Ureter (tissue), 1 donor: Measurements from ENCODE around the gene TMEM187. TPM values are rescaled to one million over a fixed set of nuclear protein-coding genes. Genes with fewer than 3 reads are reported as not detected.

Source experiments
- DNase-seq: peaks from one replicate; pipeline ENCODE4 v3.0.0-alpha.2; 2020; ENCODE audit warnings: low spot score
- total RNA-seq: library from RNA; stranded (reverse); gene quantifications from one replicate; pipeline ENCODE4 v1.2.4, GENCODE V29; 2023
- donor health status: DM: yes; HTN: yes; CAD: no.

TMEM187 gene
- total RNA-seq, 1 donor from 2014 or later: 12.8 TPM

DNA sequence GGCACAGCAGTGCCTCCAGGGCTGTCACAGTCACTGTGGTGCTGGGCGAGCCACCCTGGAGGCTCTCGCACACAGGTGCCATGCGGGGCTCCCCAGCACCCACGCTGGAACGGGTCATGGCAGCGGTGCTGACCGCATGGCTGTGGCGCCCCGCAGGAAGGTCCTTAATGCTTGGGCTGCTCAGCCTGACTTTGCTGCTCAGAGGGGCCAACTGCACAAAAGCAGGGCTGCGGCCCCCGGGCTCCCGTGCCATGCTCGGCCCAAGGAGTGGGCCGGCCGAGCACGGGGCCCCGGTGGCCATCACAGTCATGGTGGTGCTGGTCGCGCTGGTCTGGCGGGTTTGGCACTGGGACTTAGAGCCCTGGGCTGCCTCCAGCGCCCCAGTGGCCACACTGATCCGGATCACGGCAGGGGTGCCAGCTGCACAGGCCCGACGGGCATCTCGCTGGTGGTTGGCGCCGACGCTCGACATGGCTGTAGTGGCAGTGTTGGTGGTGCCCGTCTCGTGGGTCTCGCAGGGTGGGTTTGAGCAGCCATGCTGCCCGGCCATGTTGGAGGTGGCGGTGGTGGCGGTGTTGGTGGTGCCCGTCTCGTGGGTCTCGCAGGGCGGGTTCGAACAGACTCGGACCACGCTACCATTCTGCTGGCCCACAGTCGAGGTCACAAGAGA lies 17.9 kb upstream of the TMEM187 start:
- DNase-seq: no peak

DNA sequence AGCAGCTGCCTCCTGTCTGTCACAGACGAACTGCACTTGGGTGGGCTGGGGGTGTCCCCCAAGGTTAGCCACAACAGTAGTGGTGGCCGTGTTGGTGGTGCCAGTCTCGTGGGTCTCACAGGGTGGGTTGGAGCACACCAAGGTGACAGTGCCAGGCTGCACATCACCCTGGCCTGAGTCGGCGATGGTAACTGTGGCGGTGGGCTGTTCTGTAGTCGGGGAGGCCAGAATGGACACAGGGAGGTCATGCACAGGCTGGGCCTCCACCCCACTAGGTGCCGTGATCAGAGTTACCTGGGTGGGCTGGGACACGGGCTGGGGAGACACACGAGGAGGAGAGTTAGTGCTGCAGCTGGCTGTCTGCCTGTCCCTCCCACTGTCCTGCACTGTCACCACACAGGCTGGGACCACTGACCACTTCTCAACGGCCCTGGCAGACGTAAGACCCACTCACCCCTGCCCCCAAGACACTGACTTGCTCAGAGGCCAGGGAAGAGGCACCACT lies 17.3 kb upstream of the TMEM187 start:
- DNase-seq: no peak

DNA sequence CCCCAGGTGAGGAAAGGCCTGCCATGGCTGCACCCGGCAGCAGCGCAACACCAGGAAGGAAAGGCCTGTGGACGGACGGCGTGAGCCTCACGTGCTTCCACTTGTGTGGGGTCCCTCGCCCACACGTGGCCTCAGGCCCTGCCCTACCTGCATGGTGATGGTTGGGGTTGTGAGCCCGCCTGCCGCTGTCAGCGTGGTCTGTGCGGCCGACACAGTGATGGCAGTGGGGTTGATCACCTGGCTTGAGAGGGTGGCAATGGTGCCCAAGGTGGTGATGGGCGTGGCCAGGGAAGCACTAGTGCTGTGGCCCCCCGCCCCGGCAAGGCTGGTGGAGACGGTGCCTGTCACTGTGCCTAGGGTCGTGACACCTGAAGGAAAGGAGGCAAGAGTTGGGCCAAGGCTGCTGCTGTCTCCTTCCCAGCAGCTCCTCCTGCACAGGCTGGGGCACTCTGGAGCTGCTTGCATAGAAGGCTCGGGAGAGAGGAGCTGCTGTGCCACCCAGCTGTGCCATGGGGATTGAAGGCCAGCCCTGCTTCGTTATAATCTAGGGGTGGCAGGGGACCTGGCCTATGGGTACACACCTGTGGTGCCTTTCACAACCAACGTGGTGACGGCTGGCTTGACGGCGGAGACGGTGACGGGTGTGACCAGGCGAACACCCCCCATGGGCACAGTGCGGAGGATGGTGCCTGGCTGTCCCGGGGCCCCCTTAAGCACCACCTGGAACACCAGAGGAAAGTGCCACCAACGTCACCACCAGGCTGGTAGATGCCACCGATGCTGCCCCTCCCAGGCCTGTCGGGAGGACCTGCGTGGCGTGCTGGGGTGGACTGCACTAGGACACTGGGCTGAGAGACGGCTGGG lies 16.3 kb upstream of the TMEM187 start:
- DNase-seq: no peak

DNA sequence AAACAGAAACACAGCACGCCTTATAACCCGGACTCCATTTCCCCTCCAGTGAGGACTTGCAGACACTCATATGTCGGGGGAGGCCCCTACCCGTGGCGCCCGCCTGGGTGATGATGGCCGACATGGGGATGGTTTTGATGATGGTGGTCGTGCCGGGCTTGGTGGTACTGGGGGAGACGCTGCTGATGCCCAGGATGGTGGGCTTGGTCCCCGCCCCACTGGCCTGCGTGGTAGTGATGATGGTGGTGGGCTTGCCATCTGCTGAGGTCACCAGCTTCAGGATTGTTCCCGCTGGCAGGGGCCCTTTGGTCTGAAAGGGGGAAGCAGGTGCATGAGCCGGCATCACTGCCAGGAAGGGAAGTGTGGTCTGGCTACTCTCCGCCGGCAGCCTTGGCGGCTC lies 15.3 kb upstream of the TMEM187 start:
- no peak for DNase-seq

DNA sequence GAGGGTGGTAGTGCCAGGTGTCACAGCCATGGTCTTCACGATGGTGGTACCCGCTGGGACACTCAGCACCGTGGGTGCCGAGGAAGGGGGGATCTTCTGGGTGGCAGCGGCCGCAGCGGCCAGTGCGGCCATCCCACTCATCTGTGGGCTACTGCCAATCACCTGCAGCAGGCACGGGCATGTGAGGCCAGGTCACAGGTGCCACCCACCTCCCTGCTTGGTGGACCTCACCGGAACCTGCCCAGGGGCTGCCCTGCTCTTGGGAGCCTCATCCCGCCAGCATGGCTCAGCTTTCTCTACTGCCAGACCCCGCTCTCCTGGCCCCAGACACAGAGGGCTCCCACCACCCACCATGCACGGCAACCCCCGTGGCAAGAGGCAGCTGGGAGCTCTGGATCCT lies 13.9 kb upstream of the TMEM187 start:
- no peak for DNase-seq

DNA sequence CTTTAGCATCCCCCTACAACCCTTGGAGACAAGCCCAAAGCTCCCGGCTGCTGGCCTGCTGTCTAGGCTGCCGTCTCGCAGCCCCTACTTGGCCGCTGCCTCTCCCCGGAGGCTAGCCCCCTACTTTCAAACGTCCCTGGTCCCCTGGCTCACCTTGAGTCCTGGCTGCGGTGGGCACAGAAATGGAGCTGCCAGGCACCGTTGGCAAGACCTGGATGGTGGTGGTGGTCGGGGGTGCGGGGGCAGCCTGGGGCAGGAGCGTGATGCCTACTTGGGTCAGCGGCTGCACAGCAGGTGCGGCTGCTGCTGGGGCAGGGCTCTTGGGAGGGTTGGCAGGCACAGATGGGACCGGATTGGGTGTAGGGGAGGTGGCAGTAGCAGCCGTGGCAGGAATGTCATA lies 12.9 kb upstream of the TMEM187 start:
- DNase-seq: no peak

DNA sequence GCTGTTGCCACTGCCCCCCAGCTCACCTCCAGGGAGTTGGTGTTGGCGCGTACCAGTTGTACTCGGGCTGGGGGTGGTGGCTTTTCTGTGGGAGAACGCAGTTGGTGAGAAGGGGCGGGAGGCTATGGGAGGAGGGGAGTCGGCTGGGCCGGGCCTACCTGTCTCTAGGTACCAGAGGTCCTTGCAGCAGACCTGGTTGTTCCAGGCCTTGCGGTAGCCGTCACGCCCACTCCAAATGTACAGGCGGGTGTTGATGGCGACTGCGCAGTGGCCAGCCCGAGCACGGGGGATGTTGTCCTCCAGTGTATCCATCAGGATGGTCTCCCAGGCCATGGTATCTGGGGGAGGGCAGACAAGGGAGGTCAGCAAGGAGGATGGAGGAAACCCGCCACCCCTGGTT lies 12.5 kb upstream of the TMEM187 start:
- no peak for DNase-seq

DNA sequence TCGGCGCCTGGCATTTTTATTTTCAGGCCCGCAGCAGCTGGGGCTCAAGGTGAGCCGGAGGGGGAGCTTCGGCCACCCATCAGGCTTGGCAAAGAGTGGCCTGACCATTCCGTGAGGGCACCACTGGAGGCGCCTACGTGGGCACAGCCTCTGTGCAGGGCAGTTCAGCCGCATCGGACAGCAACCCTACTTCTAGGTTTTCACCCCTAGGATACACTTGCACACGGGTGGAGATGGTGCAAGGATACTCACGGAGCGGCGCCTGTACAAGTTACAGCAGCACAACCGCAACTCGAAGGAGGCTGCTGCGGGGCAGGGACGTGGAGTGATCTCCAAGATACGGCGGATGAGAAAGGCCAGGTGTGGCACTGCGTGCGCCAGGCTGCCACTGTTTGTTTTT lies 11.8 kb upstream of the TMEM187 start:
- DNase-seq: no peak

DNA sequence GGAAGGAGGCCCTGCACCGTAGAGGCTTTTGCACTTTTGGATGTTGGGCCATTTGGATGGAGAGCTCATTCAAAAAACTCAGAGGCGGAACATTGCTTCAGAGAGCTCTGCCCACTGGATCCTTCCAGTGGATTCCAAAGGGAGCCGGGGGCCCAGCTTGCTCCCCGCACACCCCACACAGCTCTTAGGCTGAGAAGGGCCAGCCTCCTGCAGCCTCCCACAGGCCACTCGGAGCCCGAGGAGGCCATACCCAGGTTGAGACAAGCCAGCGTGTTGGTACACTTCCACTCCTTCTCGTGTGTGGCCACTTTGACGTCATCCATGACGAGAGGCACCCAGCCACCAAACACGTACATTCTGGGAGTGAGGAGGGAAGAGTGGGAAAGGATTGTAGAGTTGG lies 11.3 kb upstream of the TMEM187 start:
- no peak for DNase-seq

DNA sequence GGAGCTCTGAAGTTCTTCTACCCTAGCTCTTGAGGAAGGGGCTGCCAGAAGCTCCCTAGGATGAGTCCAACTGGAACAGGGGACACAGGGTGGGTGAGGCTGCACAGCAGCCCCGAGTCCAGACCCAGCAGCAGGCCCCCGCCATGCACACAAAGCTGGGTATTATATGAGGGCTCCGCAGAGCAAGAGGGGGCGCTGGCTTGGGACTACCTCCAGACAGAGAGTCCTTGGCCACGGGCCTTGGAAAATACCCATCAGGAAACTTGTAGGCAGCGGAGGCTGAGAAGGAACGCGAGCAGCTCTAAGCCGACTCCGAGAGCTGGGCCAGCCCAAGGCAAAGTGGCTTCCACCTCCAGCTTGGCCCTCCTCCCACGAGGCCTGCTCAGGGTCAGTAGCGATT lies 9.0 kb upstream of the TMEM187 start:
- no peak for DNase-seq

DNA sequence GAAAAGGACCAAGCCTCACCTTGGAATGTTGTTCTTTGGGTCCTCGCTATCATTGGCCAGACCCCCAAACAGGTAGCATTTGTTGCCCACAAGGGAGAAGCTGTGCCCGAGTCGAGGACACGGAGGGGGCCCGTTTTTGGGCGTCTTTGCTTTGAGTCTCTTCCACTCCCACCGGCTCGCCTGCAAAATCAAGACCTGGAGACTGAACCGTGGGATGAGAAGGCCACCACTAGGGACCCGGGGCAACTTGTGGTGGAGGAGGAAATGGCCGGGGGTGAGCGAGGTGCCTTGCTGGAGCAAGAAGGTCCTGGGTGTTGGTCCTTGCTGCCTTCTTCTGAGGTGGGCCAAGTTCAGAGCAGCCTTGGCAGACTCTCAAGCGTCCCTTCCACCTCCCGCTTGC lies 8.4 kb upstream of the TMEM187 start:
- no peak for DNase-seq

DNA sequence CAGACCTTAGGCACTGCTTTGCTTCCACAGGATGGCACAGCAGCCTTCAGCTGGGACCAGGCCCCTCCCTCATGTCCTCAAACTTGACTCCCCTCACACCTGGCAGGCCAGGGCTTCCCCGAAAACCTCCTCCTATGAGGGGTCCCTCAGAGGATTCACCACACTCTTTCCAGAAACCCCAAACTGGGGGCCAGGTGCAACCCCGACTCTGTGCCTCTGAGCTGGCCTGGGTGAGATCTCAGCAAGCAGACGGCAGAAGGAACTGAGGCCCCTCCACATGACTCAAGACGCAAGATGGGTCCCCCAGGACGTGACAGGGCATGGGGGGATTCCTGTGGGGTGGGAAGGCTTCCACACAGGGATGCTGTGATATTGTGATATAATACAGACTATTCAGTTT lies 7.1 kb upstream of the TMEM187 start:
- DNase-seq: no peak

DNA sequence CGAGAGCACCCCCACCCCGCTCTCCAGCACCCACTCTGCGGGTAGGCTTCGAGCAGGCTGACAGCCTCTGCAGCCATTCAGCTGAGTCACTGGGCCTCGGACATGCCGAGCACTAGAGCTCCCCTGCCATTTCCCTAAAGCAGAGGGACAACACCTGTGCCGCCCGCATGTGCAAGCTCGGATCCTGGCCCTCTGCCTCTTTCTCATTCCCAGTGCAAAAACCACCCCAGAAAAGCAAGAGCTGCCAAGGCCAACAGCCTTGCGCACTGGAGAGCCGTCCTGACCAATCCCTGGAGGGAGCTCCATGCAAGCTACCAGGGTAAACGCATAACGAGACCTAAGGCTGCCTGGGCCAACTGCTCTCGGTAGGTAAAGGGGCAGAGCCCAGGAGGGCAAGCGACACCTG lies 6.3 kb upstream of the TMEM187 start:
- DNase-seq: no peak

DNA sequence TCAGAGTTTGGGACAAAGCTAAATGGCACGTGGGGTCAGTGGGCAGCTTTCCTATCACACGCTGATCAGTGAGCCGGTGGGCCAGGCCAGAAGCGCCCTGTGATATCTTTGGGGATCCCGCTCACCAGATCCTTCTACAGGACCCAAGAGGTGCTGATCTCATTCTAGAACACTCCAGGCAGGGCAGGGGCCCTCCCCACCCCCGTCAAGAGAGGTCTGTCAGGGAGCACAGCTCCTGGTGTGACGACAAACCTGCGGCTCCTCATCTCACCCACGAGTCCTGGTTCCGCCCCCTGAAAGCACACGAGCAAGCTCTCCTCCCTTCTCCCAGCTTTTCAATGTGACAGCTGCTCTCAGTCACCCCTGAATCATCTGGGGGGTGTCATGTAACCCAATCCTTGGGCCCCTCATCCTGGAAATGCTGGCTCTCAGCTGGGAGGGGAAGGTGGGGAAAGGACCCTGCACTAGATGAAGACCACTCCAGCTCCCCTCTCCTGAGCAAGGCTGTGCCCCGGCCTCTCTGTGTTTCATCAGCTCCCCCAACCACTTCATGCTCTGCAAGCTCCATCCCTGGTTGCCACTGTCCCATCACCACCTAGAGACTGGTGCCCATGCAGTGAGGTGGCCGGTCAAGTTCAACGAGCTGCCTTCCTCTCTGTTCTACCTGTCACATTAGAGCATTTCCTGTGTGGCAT lies 5.6 kb upstream of the TMEM187 start:
- no peak for DNase-seq

DNA sequence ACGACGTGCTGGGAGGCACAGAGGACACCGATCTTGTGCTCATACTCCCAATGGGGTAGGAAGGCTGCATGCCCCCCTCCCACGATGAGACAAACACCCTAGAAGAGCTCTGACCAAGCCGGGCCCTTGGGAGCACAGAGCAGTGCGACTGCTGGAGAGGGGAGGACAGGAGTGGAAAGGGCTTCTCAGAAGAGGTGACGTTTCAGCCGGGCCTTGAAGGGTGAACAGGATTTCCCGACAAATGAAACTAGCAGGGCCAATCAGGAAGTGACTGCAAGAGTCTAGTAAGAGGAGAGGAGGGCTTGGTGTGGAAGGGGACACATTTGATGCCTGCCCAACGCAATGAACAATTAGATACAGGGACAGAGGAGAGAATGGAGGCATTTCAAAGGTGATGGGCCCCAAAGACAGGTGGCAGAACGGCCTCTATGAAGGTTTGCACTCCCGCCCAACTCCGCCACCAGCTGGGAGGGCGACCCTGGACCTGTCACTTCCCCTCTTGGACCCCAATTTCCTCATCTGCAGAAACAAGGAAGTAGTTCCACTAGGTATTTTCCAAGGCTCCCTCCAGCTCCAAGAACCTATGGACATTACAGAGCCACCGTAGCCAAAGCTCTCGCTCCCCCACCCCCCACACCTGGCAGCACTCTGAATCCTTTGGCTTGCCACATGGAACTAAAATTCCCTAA lies 4.9 kb upstream of the TMEM187 start:
- no peak for DNase-seq

DNA sequence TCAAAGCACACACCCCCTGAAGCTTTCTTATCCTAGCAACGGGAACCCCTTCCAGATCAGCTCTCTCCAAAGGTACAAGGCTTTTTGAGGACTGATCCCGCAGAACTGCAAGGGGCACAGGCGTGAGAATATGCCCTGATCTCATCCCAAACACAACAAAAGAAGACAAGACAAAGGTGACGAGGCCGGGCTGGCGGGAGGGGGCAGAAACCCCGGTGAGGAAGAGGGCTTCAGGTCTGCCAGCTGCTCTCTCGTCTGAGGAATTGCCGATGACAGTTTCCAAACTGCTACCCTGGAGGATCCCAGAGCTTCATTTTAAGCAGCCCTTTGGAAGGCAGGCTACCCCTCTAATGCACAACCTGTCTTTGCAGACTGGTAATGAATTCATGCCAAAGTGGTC lies 4.3 kb upstream of the TMEM187 start:
- DNase-seq: no peak

DNA sequence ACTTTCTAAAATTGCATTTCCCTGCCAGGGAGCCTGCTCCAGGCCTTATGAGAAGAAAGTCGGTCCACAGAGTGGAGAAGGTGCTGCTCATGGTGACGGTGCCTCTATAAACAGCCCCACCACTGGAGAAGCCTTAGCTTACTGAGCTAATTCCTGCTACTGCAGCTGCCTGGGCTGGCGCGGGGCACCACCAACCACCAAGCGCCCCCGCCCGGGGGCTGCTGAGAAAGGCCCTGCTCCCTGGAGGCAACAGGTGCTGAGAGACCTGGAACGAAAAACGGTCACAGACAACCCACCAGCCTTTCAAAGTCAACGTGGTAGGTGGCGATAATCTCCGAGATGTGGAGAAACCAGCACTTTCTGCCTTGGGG lies 3.8 kb upstream of the TMEM187 start:
- DNase-seq: no peak

DNA sequence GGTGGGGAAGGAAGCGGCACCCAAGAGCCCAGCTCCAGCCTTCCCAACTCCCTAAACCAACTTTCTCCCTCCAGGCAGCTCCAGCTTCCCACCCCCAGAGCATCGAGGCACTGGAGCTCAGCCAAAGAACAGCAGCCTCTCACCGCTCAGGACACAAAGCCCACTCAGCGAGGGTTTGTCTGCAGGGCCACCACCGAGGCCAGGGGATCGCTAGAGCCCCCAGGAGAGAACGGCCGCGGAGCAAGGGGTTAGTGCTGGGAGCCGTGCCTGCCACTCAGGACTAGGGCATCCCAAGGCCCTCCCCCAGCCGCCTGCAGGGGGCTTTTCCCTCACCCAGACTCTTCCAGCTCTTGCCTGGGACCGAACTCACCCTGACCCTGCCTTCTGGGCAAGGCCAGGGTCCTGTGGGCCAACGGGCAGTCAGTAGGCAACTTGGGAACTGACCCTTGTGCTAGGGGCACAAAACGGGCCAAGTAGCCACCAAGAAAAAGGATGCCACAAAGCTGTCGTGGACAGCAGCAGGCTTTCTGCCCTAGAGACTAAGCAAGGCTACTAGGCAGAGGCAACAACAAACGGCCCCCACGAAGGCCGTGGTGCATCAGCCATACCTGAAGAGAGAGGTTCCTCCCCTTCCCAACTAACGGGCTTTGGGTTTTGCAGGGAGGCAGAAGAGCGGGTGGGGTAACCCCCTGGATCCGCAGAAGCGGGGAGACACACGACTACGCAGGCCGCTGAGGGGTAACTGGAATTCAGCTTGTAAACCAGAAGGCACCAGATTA lies 3.2 kb upstream of the TMEM187 start:
- no peak for DNase-seq

DNA sequence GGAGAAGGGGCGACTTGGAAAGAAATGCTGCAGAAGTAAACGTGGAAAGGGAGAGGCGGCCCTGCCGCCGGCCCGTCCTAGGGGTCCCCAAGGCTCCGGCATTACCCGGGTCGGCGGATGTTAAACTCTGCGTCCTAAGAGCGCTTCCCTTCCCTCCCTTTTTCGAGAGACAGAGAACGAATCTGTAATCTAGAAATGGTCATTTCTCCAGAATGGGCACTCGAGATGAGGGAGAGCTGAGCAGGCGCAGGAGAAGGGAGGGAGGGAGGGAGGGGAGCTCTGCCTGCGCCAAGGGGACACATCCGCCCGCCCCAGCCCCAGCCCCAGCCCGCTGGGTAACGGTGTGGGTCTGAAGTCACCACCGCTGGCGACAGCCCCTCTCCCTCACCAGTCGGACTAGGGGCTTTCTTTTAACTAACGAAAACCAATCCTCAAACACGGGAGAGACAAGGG lies 2.6 kb upstream of the TMEM187 start:
- no peak for DNase-seq

DNA sequence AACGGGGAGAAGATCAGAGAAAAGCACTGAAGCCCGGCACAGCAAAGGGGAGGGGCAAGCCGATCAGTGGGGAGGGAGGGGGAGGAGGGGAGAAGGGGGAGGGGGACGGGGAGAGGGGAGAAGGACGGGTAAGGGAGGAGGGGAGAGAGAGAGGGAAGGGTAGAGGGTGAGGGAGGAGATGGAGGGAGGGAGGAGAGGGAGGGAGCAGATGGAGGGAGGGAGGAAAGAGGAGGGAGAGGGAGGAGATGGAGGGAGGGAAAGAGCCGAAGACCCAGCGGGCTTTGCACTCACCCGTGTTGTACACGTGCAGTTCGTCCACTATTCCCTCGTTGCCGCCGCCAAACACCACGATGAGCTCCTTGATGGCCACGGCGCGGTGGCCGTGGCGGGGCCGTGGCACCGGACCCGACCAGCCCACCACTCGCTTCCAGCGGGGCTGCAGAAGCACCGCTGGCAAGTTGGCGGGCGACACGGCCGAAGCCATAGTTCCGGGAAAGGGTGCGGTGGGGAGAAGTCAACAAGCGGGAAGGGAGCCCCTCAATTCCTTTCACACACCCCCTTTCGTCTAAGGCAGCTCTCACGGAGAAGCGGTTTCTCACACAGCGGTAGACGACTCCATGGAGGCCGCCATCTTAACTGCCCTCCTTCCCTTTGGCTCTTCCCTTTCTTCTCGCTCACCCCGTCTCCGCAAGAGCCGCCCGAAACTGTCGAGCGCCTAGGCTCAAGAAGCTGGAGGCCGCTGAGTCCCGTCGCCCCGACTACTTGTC lies 2.0 kb upstream of the TMEM187 start:
- DNase-seq: peak; percentile 73

DNA sequence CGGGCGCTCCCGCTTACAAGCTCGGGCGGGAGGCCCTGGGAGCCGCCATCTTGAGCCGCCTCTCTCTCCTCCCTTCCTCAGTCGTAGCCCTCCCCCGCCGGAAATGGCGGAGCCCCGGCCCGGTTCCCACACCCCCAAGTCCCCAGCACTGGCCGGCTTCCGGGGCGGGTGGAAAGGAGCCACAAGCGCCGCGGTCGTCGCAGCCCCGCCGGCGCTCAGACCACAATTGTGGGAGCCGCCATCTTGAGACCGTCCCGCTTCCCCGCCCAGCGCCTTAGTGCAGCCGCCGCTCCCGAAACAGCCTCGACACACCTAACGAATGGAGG lies 1.5 kb upstream of the TMEM187 start:
- DNase-seq: peak; percentile 94
